GM20431 (cell line): ENCODE data around the gene SHC1.

ENCODE experiments used
- in situ Hi-C: fragments of 300-500 bp; cut with MseI, MboI; formaldehyde crosslinking; loops from one replicate; pipeline ENCODE4 v1.15.0; 2020; ENCODE audit warnings: low sequenced_read_pairs; ENCODE audit not compliant: unreplicated experiment

SHC1 gene

DNA sequence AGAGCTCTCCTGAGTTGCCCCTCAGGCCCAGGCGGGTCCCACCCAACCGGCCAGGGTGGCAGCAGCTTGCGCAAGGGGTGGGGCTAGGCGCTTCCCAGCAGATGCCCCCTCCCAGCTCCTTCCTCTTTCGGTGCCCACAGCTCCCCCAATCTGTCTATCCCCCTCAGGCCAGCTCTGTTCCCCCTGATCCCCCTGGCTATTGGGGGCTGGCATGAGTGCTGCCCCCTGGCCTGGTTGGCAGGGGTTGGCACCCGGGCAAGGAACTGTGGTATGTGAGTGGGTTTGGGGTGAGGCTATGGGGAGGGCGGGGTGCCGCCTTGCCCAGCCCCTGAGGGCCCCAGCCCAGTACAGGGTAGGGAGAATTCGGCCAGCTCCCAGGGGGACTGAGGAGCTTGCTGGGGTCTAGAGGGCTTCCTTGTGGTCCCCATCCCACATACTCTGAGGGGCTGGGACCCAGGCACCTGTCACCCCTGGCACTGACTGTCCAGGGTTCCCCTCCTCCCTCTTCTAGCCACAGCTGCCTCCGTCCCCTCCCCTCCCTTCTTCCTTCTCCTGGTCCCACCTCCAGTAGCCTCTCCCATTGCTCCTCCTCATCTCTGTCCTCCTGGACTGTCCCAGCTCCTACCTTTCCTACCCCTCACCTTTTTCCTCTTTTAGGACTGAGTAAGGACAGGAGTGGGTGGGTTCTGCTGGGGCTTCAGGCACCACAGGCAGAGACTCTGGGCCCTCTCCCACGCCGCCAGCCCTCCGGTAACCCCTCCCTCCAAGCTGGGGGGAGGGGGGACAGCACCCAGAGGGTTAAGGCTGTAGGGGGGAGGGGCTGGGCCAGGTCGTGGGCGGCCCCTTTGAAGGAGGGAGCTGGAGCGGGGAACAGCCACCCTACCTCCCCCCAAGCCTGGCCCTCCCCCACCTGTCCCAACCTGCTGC is 37.7 kb upstream of the SHC1 start:
- in situ Hi-C loops, result no loop called here

GRCh38 chr1:155007251-155007828 is 36.8 kb upstream of the SHC1 start:
- in situ Hi-C loops, result no loop called here

- in situ Hi-C loops, result no loop called here
Observed at GRCh38 chr1:155006601-155007101, 36.1 kb upstream of the SHC1 start.

- in situ Hi-C loops, result no loop called here
Observed at GRCh38 chr1:155005076-155006011, 34.8 kb upstream of the SHC1 start.

- in situ Hi-C loops, result no loop called here
Observed at GRCh38 chr1:155004352-155005075, 34.0 kb upstream of the SHC1 start.

- in situ Hi-C loops, result no loop called here
Observed at GRCh38 chr1:155003766-155004351, 33.3 kb upstream of the SHC1 start.

GRCh38 chr1:155003227-155003765 is 32.7 kb upstream of the SHC1 start:
- in situ Hi-C loops, result no loop called here

- in situ Hi-C loops, result no loop called here
Observed at GRCh38 chr1:155002464-155003226, 32.1 kb upstream of the SHC1 start, which contains the start of gene ZBTB7B. Gene ZBTB7B, plus strand, starts transcription at chr1:155002802. Its CDS starts 11,859 bp downstream, at chr1:155014661.

GRCh38 chr1:155001675-155002463 is 31.3 kb upstream of the SHC1 start:
- in situ Hi-C loops, result no loop called here

- in situ Hi-C loops, result no loop called here
Observed at GRCh38 chr1:155001425-155001674, 30.8 kb upstream of the SHC1 start.

DNA sequence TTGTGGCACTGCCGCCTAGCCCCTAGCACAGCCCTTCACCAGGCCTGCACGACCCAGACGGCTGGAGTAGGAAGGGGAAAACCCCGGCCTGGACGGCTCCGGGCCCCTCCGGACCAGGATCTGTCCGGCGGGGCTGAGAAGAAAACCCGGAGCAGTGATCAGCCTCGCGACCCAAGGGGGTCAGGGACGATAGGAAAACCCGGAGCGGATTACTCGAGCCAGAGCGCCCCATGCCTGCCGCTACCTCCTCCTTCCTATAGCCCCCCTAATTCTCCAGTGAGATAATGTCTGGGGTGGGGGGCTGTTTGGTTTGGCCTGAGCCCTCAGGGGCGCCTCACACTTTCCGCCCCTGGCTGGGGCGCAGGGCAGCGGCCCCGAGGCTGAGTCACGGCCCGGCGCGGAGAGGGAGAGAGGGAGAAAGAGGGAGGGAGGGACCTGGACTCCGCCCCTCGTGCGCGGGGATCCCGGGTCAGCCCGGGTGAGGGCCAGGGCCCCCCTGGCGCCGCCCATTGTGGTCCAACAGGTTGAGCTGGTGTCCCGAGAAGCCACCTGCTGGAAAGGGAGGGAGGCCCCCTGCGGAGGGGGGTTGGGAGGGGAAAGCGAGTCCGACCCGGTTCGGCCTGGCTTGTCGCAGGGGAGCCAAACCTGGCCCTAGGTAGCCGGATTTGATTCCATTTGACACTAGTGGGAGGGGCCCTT is 30.3 kb upstream of the SHC1 start:
- in situ Hi-C loops, result no loop called here

DNA sequence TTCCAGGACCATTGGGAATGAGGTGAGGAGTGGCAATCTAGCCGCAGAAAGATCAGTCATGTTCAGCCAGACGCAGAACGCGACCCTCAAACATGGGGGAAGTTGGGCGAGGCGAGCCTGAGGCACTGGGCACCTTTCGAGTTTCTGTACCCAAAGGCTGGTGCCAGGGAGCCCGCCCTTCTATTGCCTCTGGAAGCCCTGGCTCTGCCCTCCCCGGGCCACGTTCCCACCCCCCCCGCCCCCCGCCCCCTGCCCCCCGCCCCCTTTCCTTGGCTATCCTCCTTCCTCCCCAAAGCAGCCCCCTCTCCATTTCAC is 29.8 kb upstream of the SHC1 start:
- in situ Hi-C loops, result no loop called here

- in situ Hi-C loops, result no loop called here
Observed at GRCh38 chr1:154999571-155000410, 29.2 kb upstream of the SHC1 start.

GRCh38 chr1:154998818-154999570 is 28.4 kb upstream of the SHC1 start:
- in situ Hi-C loops, result no loop called here

- in situ Hi-C loops, result no loop called here
Observed at GRCh38 chr1:154998201-154998780, 27.7 kb upstream of the SHC1 start.
